Peyer's patch (tissue), 4 donors: Measurements from ENCODE around the gene GAN.

ENCODE experiments used
- POLR2A ChIP-seq, 2 donors: fragments of 450-650 bp; IDR thresholded peaks; one replicate each; pipeline ENCODE4 v1.5.1; 2017; ENCODE audit warnings: antibody characterized with exemption in 2 of 2, mild to moderate bottlenecking in 2 of 2, moderate library complexity in 2 of 2
- TF ChIP-seq, protein P1 (sequence below), 6 experiments: fragments of 450-650 bp in 4 of 6; fragments of 200-600 bp in 2 of 6; sonication (generic) in 1 of 6; IDR thresholded peaks; one replicate each; pipeline ENCODE4 v1.5.1; 2017 to 2019; ENCODE audit warnings: antibody characterized with exemption in 6 of 6, mild to moderate bottlenecking in 3 of 6, moderate library complexity in 1 of 6

DNA sequence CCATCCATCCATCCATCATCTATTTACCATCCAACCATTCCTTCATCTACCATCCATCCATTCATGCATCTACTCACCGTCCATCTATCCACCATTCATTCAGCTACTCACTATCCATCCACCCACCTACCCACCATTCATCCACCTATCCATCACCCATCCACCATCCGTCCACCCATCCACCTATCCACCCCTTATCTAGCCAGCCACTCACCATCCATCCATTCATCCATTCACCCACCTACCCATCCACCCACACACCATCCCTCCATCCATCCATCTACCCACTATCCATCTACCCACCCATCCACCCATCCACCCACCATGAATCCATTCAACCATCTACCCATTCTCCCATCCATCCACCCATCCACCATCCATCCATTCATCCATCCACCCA lies 49.7 kb upstream of the GAN start:
- TF ChIP-seq, protein P1, sequence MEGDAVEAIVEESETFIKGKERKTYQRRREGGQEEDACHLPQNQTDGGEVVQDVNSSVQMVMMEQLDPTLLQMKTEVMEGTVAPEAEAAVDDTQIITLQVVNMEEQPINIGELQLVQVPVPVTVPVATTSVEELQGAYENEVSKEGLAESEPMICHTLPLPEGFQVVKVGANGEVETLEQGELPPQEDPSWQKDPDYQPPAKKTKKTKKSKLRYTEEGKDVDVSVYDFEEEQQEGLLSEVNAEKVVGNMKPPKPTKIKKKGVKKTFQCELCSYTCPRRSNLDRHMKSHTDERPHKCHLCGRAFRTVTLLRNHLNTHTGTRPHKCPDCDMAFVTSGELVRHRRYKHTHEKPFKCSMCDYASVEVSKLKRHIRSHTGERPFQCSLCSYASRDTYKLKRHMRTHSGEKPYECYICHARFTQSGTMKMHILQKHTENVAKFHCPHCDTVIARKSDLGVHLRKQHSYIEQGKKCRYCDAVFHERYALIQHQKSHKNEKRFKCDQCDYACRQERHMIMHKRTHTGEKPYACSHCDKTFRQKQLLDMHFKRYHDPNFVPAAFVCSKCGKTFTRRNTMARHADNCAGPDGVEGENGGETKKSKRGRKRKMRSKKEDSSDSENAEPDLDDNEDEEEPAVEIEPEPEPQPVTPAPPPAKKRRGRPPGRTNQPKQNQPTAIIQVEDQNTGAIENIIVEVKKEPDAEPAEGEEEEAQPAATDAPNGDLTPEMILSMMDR (IDR thresholded peaks at IDR 0.05): no peak
- no peak for TF ChIP-seq POLR2A (IDR thresholded peaks at IDR 0.05)
